OCI-LY3 (cell line): ENCODE results near the gene PARD3B.

ENCODE experiments used
- H2AFZ ChIP-seq: fragments of 200-600, 300-600 bp; shearing (Covaris generic); 2 replicates; pipeline ENCODE4 v1.6.0; 2014; ENCODE audit warnings: antibody characterized with exemption, low read depth, low read length
- H3K27ac ChIP-seq: fragments of 200-600, 300-600 bp; sonication (generic); 2 replicates; pipeline ENCODE4 v1.5.1; 2014; ENCODE audit warnings: mild to moderate bottlenecking, low read length, moderate library complexity, mixed read lengths
- H3K27me3 ChIP-seq: fragments of 200-600, 300-600 bp; sonication (generic); 2 replicates; pipeline ENCODE4 v1.6.1; 2014; ENCODE audit warnings: low read depth, low read length, mixed read lengths
- H3K36me3 ChIP-seq: fragments of 200-600, 300-600 bp; sonication (generic); replicated peaks from 2 replicates; pipeline ENCODE3; 2014; ENCODE audit warnings: low read depth, low read length, mixed read lengths
- H3K4me1 ChIP-seq: fragments of 300-600, 200-600 bp; sonication (generic); 2 replicates; pipeline ENCODE4 v1.6.1; 2014; ENCODE audit warnings: low read length, mixed read lengths
- H3K4me2 ChIP-seq: fragments of 200-600, 300-600 bp; sonication (generic); 2 replicates; pipeline ENCODE4 v1.6.1; 2014; ENCODE audit warnings: low read length, mixed read lengths
- H3K4me3 ChIP-seq: fragments of 300-600, 200-600 bp; sonication (generic); 2 replicates; pipeline ENCODE4 v1.5.1; 2014; ENCODE audit warnings: antibody characterized with exemption, mild to moderate bottlenecking, low read length, moderate library complexity
- H3K79me2 ChIP-seq: fragments of 300-600, 200-600 bp; shearing (Covaris generic); 2 replicates; pipeline ENCODE4 v1.6.1; 2014; ENCODE audit warnings: mild to moderate bottlenecking, low read length, mixed read lengths
- H3K9ac ChIP-seq: fragments of 300-600, 200-600 bp; shearing (Covaris generic); 2 replicates; pipeline ENCODE4 v1.6.0; 2014; ENCODE audit warnings: mild to moderate bottlenecking, low read length, moderate library complexity
- H3K9me3 ChIP-seq: fragments of 200-600, 300-600 bp; shearing (Covaris generic); 2 replicates; pipeline ENCODE4 v1.6.1; 2014; ENCODE audit warnings: low read length, mixed read lengths; ENCODE audit not compliant: insufficient read depth
- H4K20me1 ChIP-seq: fragments of 200-600, 300-600 bp; sonication (generic); 2 replicates; pipeline ENCODE4 v1.6.1; 2016; ENCODE audit warnings: low read length, mixed read lengths; ENCODE audit not compliant: insufficient read depth
- EZH2phosphoT487 ChIP-seq: fragments of 200-600 bp; shearing (Covaris generic); IDR thresholded peaks from 2 replicates; pipeline ENCODE4 v1.6.1; 2018; ENCODE audit warnings: antibody characterized with exemption, mixed run types, low read depth
- TF ChIP-seq, protein P1 (sequence below): fragments of 200-600, 300-600 bp; sonication (generic); IDR thresholded peaks from 2 replicates; pipeline ENCODE4 v1.5.1; 2014; ENCODE audit warnings: antibody characterized with exemption, low read length, low read depth

The PARD3B gene, protein sequence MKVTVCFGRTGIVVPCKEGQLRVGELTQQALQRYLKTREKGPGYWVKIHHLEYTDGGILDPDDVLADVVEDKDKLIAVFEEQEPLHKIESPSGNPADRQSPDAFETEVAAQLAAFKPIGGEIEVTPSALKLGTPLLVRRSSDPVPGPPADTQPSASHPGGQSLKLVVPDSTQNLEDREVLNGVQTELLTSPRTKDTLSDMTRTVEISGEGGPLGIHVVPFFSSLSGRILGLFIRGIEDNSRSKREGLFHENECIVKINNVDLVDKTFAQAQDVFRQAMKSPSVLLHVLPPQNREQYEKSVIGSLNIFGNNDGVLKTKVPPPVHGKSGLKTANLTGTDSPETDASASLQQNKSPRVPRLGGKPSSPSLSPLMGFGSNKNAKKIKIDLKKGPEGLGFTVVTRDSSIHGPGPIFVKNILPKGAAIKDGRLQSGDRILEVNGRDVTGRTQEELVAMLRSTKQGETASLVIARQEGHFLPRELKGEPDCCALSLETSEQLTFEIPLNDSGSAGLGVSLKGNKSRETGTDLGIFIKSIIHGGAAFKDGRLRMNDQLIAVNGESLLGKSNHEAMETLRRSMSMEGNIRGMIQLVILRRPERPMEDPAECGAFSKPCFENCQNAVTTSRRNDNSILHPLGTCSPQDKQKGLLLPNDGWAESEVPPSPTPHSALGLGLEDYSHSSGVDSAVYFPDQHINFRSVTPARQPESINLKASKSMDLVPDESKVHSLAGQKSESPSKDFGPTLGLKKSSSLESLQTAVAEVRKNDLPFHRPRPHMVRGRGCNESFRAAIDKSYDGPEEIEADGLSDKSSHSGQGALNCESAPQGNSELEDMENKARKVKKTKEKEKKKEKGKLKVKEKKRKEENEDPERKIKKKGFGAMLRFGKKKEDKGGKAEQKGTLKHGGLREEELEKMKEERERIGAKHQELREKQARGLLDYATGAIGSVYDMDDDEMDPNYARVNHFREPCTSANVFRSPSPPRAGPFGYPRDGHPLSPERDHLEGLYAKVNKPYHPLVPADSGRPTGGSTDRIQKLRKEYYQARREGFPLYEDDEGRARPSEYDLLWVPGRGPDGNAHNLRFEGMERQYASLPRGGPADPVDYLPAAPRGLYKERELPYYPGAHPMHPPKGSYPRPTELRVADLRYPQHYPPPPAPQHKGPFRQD (N-terminal part only)

DNA sequence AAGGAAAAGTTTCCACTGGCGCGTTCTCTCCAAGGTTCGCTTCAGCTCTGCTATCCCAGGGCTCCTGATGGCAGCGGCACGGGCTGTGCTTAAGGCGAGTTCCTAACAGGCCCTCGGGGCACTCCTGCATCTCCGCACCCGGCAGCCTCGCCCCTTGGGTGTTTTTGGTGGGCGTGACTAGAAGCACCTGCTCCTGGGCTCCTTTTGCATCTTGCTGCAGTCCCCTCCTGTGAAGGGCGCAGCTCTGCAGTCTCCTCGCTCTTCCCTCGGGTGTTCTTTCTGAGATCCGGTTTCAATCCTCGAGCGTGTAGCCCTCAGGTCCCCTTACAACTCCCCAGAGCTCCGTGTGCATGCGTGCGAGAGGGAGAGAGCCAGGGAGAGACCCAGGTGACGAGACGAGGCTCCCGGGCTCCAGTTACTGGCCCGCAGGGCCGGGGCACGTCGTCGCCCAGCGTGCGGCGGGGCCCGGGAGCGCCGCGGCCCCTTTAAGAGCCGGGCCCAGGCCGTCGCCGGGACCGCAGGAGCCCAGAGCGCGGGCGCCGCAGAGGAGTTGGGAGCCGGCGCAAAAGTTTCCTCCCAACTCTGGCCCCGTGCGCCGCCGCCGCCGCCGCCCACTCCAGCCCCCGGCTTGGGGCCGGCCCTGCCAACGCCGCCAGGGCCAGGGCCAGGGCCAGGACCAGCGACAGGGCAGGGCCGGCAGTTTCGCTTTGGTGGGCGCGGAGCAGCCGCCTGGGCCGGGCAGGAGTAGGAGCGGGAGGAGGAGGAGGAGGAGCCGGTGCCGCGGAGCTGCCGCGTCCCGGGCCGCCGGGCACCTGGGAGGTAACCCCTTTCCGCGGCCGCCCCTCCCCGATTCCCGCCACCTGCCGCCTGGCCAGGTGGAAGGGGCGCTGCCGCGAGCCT is at the start of gene PARD3B:
TSS of gene PARD3B (plus strand) at position 515 of the 900 bp plus-strand sequence. CDS start 525 bp downstream, outside the sequence.
- H3K27me3 ChIP-seq, result no peaks in the 10 kb centered on the region
- TF ChIP-seq, protein P1, sequence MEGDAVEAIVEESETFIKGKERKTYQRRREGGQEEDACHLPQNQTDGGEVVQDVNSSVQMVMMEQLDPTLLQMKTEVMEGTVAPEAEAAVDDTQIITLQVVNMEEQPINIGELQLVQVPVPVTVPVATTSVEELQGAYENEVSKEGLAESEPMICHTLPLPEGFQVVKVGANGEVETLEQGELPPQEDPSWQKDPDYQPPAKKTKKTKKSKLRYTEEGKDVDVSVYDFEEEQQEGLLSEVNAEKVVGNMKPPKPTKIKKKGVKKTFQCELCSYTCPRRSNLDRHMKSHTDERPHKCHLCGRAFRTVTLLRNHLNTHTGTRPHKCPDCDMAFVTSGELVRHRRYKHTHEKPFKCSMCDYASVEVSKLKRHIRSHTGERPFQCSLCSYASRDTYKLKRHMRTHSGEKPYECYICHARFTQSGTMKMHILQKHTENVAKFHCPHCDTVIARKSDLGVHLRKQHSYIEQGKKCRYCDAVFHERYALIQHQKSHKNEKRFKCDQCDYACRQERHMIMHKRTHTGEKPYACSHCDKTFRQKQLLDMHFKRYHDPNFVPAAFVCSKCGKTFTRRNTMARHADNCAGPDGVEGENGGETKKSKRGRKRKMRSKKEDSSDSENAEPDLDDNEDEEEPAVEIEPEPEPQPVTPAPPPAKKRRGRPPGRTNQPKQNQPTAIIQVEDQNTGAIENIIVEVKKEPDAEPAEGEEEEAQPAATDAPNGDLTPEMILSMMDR, result no peak
- TF ChIP-seq EZH2phosphoT487, result no peak
- H3K27ac ChIP-seq, result no peak within 1 kb of the TSS
- H4K20me1 ChIP-seq, result no peaks in the 10 kb centered on the region
- H2AFZ ChIP-seq, result no peak within 1 kb of the TSS
- no peaks in the 10 kb centered on the region for H3K79me2 ChIP-seq
- no peaks in the 10 kb centered on the region for H3K9me3 ChIP-seq
- H3K9ac ChIP-seq, result no peak within 1 kb of the TSS
- H3K36me3 ChIP-seq, result no peaks in the 10 kb centered on the region
- no peak within 1 kb of the TSS for H3K4me3 ChIP-seq
- no peak within 1 kb of the TSS for H3K4me2 ChIP-seq
- no peaks in the 10 kb centered on the region for H3K4me1 ChIP-seq

DNA sequence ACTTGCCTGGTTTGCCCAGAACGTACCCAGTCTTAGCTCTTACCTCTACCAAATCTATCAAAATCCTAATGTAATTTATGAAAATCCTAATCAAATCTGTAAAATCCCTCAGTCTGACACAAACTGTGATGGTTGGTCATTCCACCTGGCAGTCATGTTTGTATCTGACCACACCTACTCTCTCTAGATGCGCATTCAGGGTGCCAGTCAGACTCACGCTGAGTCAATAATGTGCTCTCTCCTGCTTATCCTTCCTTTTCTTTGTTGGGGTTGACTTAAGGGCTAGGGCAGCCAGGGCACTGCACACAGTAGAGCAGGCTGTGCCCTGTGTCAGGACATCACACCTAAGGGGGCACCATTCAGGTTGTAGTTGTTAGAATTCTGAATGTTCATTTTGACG is 48.5 kb upstream of the PARD3B start:
- H3K36me3 ChIP-seq, result no peaks in the 10 kb centered on the region
- H3K4me3 ChIP-seq, result no peak overlapping the region
- no peaks in the 10 kb centered on the region for H3K79me2 ChIP-seq
- H3K27ac ChIP-seq, result no peak overlapping the region
- no peak for TF ChIP-seq EZH2phosphoT487
- TF ChIP-seq, protein P1, result no peak
- no peaks in the 10 kb centered on the region for H4K20me1 ChIP-seq
- H2AFZ ChIP-seq, result no peak overlapping the region
- H3K27me3 ChIP-seq, result no peaks in the 10 kb centered on the region
- no peaks in the 10 kb centered on the region for H3K9me3 ChIP-seq
- H3K9ac ChIP-seq, result no peak overlapping the region
- H3K4me1 ChIP-seq, result no peaks in the 10 kb centered on the region
- no peak overlapping the region for H3K4me2 ChIP-seq

DNA sequence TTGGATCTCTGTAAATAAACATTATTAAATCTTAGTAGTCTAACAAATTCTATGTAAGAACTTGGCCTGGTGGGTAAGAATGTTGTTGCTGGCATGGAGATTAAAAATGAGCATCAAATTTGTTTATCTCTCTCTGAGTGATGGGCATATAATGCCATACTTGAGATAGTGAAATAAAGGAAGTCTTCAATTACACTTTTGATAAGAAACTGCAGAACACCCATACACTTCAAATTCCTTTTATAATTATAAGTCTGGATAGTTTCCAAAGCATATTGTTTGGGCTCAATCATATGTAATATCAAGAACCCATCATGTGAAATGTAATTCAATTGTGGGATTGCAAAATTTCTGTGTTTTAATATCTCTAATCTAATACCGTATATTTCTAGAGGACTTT is 47.4 kb upstream of the PARD3B start:
- Histone ChIP-seq H3K4me1 (no peaks in the 10 kb centered on the region), H4K20me1 (no peaks in the 10 kb centered on the region), H3K4me3 (no peak overlapping the region), H3K27me3 (no peaks in the 10 kb centered on the region), H3K79me2 (no peaks in the 10 kb centered on the region), H3K9ac (no peak overlapping the region), H3K27ac (no peak overlapping the region), H3K4me2 (no peak overlapping the region), H2AFZ (no peak overlapping the region), H3K9me3 (no peaks in the 10 kb centered on the region), H3K36me3 (no peaks in the 10 kb centered on the region)
- TF ChIP-seq, protein P1, result no peak
- TF ChIP-seq EZH2phosphoT487, result no peak
